CD4-positive, alpha-beta T cell treated with Interleukin-21 for 1 hour (primary cell): ENCODE results near the gene FTH1.
"Not testable (repeated sequence)": the region's sequence is repeated elsewhere in the genome, so short reads cannot be mapped to it uniquely, and the experiment has no call there.

ENCODE experiments used
- DNase-seq: peaks from one replicate; pipeline ENCODE4 v3.0.0-alpha.2; 2020

FTH1 gene

GRCh38 chr11:61963282-61964057 is 4.0 kb downstream of the FTH1 start:
- peak; percentile 57 for DNase-seq

- peak; percentile 49 for DNase-seq
Measured at GRCh38 chr11:61963016-61963281, 4.5 kb downstream of the FTH1 start.

GRCh38 chr11:61962213-61963015 is 5.0 kb downstream of the FTH1 start:
- DNase-seq: peak; percentile 34

- DNase-seq: no peak
Measured at GRCh38 chr11:61961570-61962212, 5.7 kb downstream of the FTH1 start.

- DNase-seq: no peak
Measured at GRCh38 chr11:61960532-61960931, 6.9 kb downstream of the FTH1 start.

- DNase-seq: no peak
Measured at GRCh38 chr11:61959678-61960077, 7.8 kb downstream of the FTH1 start.

- DNase-seq: no peak
Measured at GRCh38 chr11:61959114-61959513, 8.3 kb downstream of the FTH1 start.

- DNase-seq: no peak
Measured at GRCh38 chr11:61958590-61958989, 8.8 kb downstream of the FTH1 start.

GRCh38 chr11:61957021-61957770 is 10.2 kb downstream of the FTH1 start:
- DNase-seq: no peak

- DNase-seq: no peak
Measured at GRCh38 chr11:61956191-61957020, 11.0 kb downstream of the FTH1 start.

GRCh38 chr11:61955422-61956135 is 11.9 kb downstream of the FTH1 start:
- DNase-seq: peak; percentile 18

- DNase-seq: peak; percentile 21
Measured at GRCh38 chr11:61954851-61955421, 12.5 kb downstream of the FTH1 start.

- no peak for DNase-seq
Measured at GRCh38 chr11:61954106-61954850, 13.2 kb downstream of the FTH1 start.

GRCh38 chr11:61953632-61954031 is 13.8 kb downstream of the FTH1 start:
- DNase-seq: not testable (repeated sequence)

- DNase-seq: no peak
Measured at GRCh38 chr11:61952882-61953281, 14.6 kb downstream of the FTH1 start.

GRCh38 chr11:61951484-61952135 is 15.8 kb downstream of the FTH1 start:
- no peak for DNase-seq

GRCh38 chr11:61950035-61950547 is 17.3 kb downstream of the FTH1 start, which contains the start of gene BEST1:
Gene BEST1, plus strand, starts transcription at chr11:61950351. Its CDS starts 1,456 bp downstream, at chr11:61951807.
- no peak for DNase-seq

GRCh38 chr11:61949169-61950034 is 18.0 kb downstream of the FTH1 start:
- DNase-seq: peak; percentile 24
